NCI-H345 (cell line): ENCODE measurements around the gene RGS14.
"Not testable (repeated sequence)": the region's sequence is repeated elsewhere in the genome, so short reads cannot be mapped to it uniquely, and the experiment has no call there.

Source experiments
- DNase-seq: peaks from one replicate; lab custom pipeline; 2025; lab: John Stamatoyannopoulos, UW

Gene RGS14

GRCh38 chr5:177328545-177329231, 29.0 kb upstream of the RGS14 start:
- no peak for DNase-seq

GRCh38 chr5:177329883-177330282, 27.8 kb upstream of the RGS14 start:
- peak; percentile 64 for DNase-seq

GRCh38 chr5:177330991-177331842, 26.5 kb upstream of the RGS14 start:
- no peak for DNase-seq

GRCh38 chr5:177332031-177332895, 25.5 kb upstream of the RGS14 start:
- no peak for DNase-seq

GRCh38 chr5:177332896-177333260, 24.8 kb upstream of the RGS14 start:
- no peak for DNase-seq

GRCh38 chr5:177333420-177334154, 24.1 kb upstream of the RGS14 start:
- DNase-seq = no peak

GRCh38 chr5:177334155-177334551, 23.6 kb upstream of the RGS14 start:
- DNase-seq = no peak

GRCh38 chr5:177334781-177335700, 22.7 kb upstream of the RGS14 start:
- no peak for DNase-seq

GRCh38 chr5:177335701-177336065, 22.0 kb upstream of the RGS14 start:
- DNase-seq = no peak

- DNase-seq = no peak
Measured at GRCh38 chr5:177336112-177336511, 21.6 kb upstream of the RGS14 start.

GRCh38 chr5:177336603-177337494, 20.9 kb upstream of the RGS14 start:
- DNase-seq = no peak

GRCh38 chr5:177338251-177339106, 19.2 kb upstream of the RGS14 start:
- no peak for DNase-seq

GRCh38 chr5:177339107-177339638, 18.6 kb upstream of the RGS14 start:
- no peak for DNase-seq

- DNase-seq = not testable (repeated sequence)
Measured at GRCh38 chr5:177343000-177343399, 14.7 kb upstream of the RGS14 start.

GRCh38 chr5:177343777-177344176, 13.9 kb upstream of the RGS14 start:
- DNase-seq = no peak

- no peak for DNase-seq
Measured at GRCh38 chr5:177344891-177345290, 12.8 kb upstream of the RGS14 start.

- DNase-seq = no peak
Measured at GRCh38 chr5:177346820-177347219, 10.9 kb upstream of the RGS14 start.

- DNase-seq = no peak
Measured at GRCh38 chr5:177347699-177348098, 10.0 kb upstream of the RGS14 start.

GRCh38 chr5:177349362-177349647, 8.4 kb upstream of the RGS14 start:
- no peak for DNase-seq
